Stimulated activated CD4-positive, alpha-beta T cell treated with anti-CD3 and anti-CD28 coated beads, Interleukin-2, amount 100 ng/mL, for 4 hours (primary cell): ENCODE data around the gene ZBTB12.

Experiments used
- DNase-seq: peaks from one replicate; pipeline ENCODE4 v3.0.0-alpha.2; 2020; ENCODE audit warnings: low read depth

ZBTB12 gene

GRCh38 chr6:31896856-31897611, 4.9 kb downstream of the ZBTB12 start:
- DNase-seq: no peak

DNA sequence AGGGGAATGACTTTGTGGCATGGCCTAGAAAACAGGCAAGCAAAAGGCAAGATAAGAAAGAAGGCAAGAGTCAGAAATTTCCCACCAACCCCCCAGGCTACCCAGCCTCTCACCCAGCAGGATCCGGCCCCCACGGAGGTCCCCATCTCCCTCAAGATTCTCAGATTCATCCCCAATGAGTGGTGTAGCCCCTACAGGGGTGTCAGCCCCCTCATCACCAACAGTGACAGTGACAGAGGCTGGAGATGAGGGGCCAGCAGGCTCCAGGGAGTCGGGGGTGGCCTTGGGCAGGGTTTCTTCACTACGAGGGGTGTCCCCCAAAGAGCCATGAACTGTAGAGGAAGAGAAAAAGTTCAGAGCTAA, 5.4 kb downstream of the ZBTB12 start:
- DNase-seq: no peak

- no peak for DNase-seq
Observed at GRCh38 chr6:31892821-31893220, 9.1 kb downstream of the ZBTB12 start.

DNA sequence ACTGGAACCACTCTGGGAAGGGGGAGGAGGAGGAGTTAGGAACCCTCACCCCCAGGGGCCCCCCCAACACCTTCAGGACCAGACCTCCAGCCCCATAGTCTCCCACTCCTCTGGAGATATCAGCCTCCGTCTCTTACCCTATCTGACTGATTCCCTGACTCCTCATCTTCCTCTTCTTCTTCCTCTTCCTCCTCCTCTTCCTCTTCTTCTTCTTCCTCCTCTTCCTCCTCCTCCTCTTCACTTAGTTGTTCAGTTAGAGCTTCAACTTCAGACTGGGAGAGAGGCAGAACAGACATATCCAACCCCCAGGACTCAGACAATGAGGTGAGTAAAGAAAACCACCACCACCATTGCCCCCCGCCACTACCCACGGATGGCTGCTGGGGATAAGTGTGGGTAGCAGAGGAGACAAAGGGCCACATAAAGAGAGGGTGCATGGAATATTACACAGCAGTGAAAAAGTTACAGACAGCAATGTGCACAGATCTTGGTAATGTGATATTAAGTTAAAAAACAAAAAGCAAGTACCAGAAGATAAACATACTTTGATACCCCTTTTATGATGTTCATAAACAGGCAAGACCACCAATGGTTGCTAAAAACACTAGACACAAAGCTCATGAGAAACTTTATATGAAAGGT, 12.4 kb downstream of the ZBTB12 start:
- no peak for DNase-seq

DNA sequence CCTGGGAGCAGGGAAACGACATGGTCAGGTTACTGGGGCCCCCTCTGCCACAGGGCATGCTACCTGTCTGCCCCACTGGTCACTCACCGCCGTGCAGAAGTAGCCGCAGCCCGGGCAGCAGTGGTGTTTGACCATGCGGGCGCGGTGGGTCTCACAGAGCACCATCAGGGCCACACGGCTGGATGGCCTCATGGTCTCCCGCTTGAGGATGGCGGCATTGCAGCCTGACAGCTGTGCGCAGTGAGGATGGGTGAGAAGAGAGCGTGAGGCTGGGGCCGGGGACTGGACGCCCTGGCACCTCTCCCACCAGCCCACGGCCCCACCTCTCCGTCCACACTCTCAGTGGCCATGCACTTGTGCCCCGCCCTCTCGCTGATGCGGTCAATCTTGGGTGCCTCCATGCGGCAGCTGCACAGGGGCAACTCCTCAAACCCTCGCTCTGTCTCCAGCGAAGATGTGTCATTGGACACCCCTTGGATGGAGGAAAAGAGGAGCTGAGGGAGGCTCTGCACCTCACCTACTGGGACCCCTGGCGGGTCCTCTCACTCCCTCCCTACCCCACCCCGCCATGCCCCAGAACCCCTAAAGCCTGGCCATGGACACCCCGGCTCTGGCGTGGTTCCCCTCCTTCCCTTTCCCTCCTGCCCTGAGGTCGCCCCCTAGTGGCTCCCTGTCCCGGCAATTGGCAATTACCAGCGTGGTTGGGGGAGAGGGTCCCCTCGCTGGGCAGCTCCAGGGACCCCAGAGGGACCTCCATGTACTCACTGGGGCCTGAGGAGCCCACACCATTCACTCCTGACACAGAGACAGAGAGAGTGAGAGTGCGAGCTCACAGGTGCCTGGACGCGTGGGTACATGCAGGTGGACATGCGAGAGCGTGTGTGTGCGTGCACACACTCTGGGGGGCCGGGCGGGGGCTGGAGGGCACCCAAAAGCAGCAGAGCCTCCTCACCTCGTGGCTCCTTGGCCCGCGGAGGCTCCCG, 13.3 kb downstream of the ZBTB12 start:
- DNase-seq: no peak

- DNase-seq: no peak
Observed at GRCh38 chr6:31887173-31888007, 14.5 kb downstream of the ZBTB12 start.

DNA sequence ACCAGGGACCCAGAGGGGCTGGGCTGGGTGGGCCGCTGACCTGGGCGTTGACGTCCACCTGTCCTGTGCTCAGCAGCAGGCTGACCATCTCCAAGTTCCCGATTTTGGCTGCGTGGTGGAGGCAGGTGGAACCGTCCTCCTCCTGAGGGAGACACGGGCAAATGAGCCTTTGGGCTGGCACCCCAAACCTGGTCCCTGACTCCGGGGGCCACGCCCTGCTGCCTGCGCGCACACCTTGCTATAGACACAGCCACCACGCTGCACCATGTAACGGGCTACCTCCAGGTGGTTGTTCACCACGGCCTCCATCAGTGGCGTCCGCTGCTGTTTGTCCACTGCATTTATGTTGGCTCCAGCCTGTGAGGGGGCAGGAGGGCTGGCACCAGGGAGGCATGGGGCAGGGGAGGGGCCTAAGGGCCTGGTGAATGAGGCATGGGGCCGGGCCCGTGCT, 15.3 kb downstream of the ZBTB12 start:
- no peak for DNase-seq

DNA sequence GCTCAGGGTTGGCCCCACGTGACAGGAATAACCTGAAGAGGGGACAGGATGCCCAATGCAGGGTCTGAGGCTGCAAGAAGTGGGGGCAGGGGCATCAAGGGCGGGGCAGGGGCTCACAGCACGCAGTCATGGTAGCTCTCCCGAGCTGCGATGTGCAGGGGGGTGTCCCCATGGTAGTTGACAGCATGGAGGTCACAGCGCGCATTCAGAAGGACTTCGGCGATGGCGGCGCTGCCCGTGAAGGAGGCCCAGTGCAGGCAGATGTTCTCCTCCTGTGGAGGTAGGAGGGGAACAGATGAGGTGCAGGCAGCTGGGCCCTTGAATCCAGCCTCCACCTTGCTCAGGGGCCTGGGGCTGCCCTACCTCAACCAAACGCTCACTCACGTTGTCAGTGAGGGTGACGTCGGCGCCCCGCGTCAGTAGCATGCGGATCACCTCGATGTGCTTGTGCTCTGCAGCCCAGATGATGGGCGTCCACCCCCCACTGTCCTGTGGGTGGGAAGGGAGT, 17.3 kb downstream of the ZBTB12 start:
- no peak for DNase-seq

DNA sequence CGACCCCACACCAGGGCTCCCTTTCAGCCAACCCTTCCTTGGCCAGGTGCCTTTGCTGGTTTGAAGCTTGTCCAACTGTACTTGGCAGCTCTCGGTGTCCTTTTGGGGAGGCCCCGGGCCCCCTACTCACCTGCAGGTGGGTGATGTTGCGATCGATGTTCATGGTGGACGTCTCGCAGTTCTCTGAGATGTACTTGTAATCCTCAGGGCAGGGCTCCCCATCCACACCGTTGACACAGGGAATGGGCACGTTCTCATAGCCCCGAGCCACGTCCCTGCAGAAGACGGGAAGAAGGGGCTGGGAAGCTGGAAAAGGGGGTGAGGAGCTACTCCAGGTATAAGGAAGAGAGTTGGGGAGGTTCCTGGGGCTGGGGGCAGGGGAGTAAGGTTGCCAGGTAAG, 18.2 kb downstream of the ZBTB12 start:
- no peak for DNase-seq

DNA sequence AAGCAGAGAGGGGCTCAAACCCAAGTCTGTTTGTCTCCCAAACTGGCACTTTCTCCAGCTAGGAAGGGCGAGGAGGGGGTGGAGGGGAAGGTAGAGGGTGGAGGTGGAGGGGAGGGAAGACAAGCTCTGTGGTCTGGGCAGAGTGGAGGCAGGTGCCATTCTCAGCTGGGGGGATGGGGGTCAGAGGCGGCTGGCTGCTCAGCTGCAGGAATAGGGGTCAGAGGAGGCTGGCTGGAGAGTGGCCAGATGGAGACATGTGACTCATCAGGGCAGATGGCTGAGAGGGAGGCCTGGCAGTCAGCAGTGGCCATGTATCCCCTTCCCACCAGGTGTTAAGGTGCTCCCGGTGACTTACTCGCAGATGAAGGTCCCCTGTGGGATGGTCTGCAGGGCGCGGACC, 19.5 kb downstream of the ZBTB12 start:
- DNase-seq: no peak

GRCh38 chr6:31881136-31881859, 20.6 kb downstream of the ZBTB12 start:
- DNase-seq: no peak

DNA sequence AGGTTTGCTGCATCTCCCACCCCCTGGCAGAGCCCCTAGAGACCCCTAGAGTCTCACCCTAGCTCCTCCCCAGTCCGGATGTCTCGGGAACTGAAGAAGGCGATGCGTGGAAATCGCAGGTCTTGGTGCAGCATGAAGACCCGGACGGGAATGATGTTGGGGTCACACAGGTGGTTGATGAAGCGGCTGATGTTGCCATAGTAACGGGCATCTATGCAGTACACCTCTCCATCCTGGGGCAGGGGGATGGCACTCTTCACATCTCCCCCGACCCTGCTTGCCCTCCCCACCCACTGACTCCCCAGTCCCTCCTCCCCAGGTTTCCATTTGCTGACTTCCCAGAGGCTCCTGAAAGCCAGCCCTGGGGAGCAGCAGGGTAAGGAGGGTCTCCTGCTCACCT, 21.3 kb downstream of the ZBTB12 start:
- no peak for DNase-seq

DNA sequence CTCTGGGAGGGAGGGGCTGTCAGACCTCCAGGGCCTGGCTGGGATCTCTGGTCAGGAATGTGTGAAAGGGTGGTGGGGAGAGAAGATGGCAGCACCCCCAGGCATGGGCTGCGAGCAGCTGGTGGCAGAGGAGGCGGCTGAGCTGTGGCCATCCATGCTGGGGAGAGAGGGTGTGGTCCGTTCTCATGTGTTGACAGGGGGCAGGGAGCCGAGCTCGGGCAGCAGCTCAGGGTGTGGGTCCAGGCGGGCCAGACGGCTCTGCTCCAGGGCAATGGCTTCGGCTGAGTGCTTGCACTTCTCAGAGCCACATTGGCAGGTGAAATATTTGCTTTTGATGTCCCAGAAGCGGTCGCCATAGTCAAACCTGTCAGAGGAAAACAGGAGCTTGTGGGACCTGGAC, 22.0 kb downstream of the ZBTB12 start:
- no peak for DNase-seq

DNA sequence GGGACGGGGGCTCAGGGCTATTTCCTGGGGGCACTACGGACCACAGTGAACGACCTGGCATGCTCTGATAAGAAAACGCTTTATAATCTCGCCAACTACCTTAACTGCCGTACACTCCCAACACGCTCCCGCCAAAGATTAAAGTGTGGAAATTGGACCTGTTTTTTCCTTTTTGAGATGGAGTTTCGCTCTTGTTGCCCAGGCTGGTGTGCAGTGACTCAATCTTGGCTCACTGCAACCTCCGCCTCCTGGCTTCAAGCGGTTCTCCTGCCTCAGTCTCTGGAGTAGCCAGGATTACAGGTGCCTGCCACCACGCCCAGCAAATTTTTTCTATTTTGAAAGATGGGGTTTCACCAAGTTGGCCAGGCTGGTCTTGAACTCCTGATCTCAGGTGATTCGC, 22.7 kb downstream of the ZBTB12 start:
- DNase-seq: no peak

- DNase-seq: no peak
Observed at GRCh38 chr6:31878726-31879125, 23.2 kb downstream of the ZBTB12 start, which contains the start of gene SLC44A4. Gene SLC44A4 (minus strand): TSS chr6:31878997. CDS start chr6:31878980, 17 bp downstream.

DNA sequence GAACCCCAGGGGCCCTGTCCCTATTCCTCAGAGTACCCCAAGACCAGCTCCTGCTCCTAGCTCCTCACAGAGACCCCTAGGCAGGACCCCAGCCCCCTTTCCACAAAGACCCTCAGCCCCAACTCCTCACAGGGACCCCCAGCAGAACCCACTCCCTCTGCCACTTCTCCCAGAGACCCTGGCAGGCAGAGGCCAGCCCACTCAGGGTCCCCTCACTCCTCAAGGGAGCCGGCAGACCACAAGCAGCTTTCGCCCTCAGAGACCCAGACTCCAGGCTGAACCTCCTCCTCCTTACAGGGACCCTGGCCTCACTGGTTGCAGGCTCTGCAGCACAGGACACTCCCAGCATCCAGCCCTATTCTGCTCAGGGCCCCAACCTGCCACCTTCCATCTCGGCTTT, 23.7 kb downstream of the ZBTB12 start:
- no peak for DNase-seq

DNA sequence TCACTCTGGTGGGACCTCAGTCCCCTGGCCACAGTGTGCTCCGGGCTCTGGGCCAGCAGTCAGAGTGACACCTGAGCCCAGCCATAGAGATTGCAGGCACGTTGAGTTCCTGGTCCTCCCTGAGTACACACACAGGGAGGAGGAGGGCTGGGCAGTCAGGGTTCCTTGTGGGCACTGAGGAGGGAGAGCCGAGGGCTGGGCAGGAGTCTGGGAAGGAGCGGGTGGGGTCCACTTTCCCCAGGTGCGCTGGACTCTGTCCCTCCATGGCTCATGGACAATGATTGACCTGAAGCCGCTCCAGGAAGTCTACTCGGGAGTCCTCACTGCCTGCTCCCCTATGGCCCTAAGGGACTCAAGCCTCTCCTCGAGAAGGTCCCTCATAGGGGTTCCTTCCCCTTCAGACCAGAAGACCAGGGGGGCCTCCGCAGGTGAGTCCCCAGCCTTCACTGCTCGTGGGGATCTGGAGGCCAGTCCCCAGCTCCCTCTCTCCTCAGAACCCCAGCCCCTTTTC, 24.2 kb downstream of the ZBTB12 start:
- DNase-seq: no peak

DNA sequence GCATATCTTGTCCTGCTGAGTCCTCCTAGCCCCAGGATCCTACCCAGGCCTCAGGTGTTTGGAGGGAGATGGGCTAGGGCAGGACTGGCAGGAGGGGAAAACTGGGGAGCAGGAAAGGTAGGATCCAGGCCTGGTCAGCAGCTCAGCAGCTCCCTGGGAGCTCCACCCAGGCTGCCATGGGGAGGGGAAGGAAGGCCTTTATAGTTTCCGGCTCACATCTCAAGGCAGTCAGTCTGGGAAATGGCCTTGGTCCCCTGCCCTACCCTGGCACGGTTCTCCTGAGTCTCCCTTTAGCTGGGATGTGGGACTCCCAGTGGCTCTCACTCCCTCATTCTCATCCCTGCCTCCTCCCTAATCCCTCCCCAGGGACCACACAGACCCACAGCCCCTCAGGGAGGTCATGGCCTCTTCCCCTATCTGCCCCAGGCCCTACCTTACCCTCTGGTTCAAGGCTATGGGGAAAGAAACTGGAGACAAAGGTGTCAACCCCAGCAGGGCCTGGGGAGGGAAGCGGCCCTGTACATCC, 24.7 kb downstream of the ZBTB12 start:
- no peak for DNase-seq

DNA sequence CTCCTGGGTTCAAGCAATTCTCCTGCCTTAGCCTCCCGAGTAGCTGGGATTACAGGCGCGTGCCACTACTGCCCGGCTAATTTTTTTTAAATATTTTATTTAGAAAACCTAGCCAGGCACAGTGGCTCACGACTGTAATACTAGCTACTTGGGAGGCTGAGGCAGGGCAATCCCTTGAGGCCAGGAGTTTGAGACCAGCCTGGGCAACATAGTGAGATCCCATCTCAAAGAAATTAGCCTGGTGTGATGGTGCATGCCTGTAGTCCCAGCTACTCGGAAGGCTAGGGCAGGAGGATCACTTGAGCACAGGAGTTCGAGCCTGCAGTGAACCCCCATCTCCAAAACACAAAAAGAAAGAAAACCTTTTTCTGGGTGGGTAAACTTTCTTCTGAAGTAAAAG, 25.5 kb downstream of the ZBTB12 start:
- no peak for DNase-seq

DNA sequence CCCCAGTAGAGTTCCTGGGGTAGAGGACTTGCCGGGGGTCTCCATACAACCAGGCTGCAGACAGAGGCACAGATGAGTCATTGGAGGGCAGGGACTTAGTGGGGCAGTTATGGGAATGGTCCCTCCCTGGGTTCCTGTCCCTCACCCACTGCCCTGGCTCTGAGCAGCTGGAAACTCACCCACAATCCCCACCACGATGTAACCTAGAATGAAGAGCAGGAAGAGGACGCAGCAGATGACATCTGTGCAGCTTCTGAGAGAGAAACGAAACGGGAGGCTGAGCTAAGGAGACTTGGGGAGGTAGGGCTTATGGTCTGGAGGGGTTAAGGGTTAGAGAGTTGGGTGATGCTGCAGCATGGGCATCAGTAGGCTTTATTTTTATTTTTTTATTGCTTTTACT, 26.0 kb downstream of the ZBTB12 start:
- no peak for DNase-seq
